GM12878 (cell line): Measurements from ENCODE around the gene DLEC1. TPM values are rescaled to one million over a fixed set of nuclear protein-coding genes. Genes with fewer than 3 reads are reported as not detected.

Source experiments
- ATAC-seq: fragments of 200-7000 bp; cut with Tn5 transposase; 3 replicates; pipeline ENCODE4 v1.9.1; 2020; ENCODE audit warnings: mild to moderate bottlenecking, moderate library complexity
- BruUV-seq: library from RNA; stranded (reverse); fragments of 400-500 nt; replicated peaks from 2 replicates; lab custom pipeline; 2021; lab: Mats Ljungman, UMichigan
- CTCF ChIA-PET: fragments of 300-600 bp; sonication (Branson Sonifier 250); formaldehyde crosslinking; extraction: SDS; loops from one replicate; lab custom pipeline; 2021; ENCODE audit warnings: inconsistent platforms; lab: Yijun Ruan, JAX
- POLR2A ChIA-PET: fragments of 350-600 bp; formaldehyde crosslinking; extraction: SDS; loops from one replicate; lab custom pipeline; 2021; ENCODE audit warnings: inconsistent platforms; lab: Charles Lee
- RAD21 ChIA-PET: fragments of 300-600 bp; sonication (Branson Sonifier 250); formaldehyde crosslinking; loops from one replicate; lab custom pipeline; 2023; ENCODE audit warnings: antibody characterized with exemption; ENCODE audit not compliant: unreplicated experiment; lab: Charles Lee
- SMC1A ChIA-PET: fragments of 300-600 bp; sonication (Branson Sonifier 250); formaldehyde crosslinking; loops from one replicate; lab custom pipeline; 2023; ENCODE audit not compliant: unreplicated experiment, uncharacterized antibody; lab: Charles Lee
- DNase-seq: peaks from one replicate; pipeline ENCODE4 v3.0.0-alpha.2; 2011; ENCODE audit warnings: low read depth, low spot score
- FAIRE-seq: peaks from 3 replicates; lab custom pipeline; 2011; peaks lifted over from hg19 to GRCh38; lab: Jason Lieb, UNC
- H2AFZ ChIP-seq: 2 replicates; pipeline ENCODE4 v1.6.0; 2011; ENCODE audit warnings: low read depth, low read length, control low read depth; ENCODE audit not compliant: control insufficient read depth
- H3K27ac ChIP-seq: 2 replicates; pipeline ENCODE4 v1.5.1; 2011; ENCODE audit warnings: control low read depth; ENCODE audit not compliant: control insufficient read depth, insufficient read depth
- H3K27me3 ChIP-seq, 2 experiments: replicated peaks in 1 of 2; 2 replicates each; pipeline versions ENCODE4 v1.6.0 to v1.6.1; 2011; ENCODE audit warnings: low read length in 1 of 2; ENCODE audit not compliant: control insufficient read depth in 2 of 2, insufficient read depth in 2 of 2
- H3K36me3 ChIP-seq, 2 experiments: 2 replicates each; pipeline ENCODE4 v1.5.1; 2011; ENCODE audit warnings: low read length in 1 of 2; ENCODE audit not compliant: control insufficient read depth in 2 of 2, insufficient read depth in 2 of 2
- H3K4me1 ChIP-seq: 2 replicates; pipeline ENCODE4 v1.6.1; 2011; ENCODE audit warnings: mild to moderate bottlenecking, low read length, moderate library complexity, mixed read lengths; ENCODE audit not compliant: control insufficient read depth, insufficient read depth
- H3K4me2 ChIP-seq: 2 replicates; pipeline ENCODE4 v1.6.0; 2011; ENCODE audit warnings: control low read depth; ENCODE audit not compliant: control insufficient read depth, insufficient read depth
- H3K4me3 ChIP-seq: fragments of 200-600 bp; sonication (generic); 2 replicates; pipeline ENCODE4 v1.5.1; 2016
- H3K79me2 ChIP-seq: 2 replicates; pipeline ENCODE4 v1.6.0; 2011; ENCODE audit warnings: low read length; ENCODE audit not compliant: control insufficient read depth, insufficient read depth
- H3K9ac ChIP-seq: 2 replicates; pipeline ENCODE4 v1.8.0; 2011; ENCODE audit warnings: low read length, control low read depth, mixed read lengths; ENCODE audit not compliant: control insufficient read depth, insufficient read depth
- H3K9me3 ChIP-seq: replicated peaks from 3 replicates; pipeline ENCODE4 v1.5.1; 2011; ENCODE audit warnings: mild to moderate bottlenecking, low read length; ENCODE audit not compliant: control insufficient read depth, insufficient read depth
- H4K20me1 ChIP-seq: 2 replicates; pipeline ENCODE4 v1.6.0; 2011; ENCODE audit not compliant: control insufficient read depth, insufficient read depth
- BCL3 ChIP-seq: IDR thresholded peaks from 2 replicates; pipeline ENCODE4 v1.6.1; 2011; ENCODE audit warnings: borderline replicate concordance, low read depth, mild to moderate bottlenecking, moderate library complexity, low read length; ENCODE audit not compliant: insufficient read depth, poor library complexity, severe bottlenecking
- BCLAF1 ChIP-seq: fragments of 450-650 bp; IDR thresholded peaks from 2 replicates; pipeline ENCODE4 v1.6.1; 2017; ENCODE audit warnings: antibody characterized with exemption, mild to moderate bottlenecking, moderate library complexity
- BRCA1 ChIP-seq: IDR thresholded peaks from 2 replicates; pipeline ENCODE4 v1.6.1; 2011; ENCODE audit warnings: low read depth, low read length, improper control_type of control experiment
- CHD1 ChIP-seq: IDR thresholded peaks from 2 replicates; pipeline ENCODE4 v1.6.1; 2012; ENCODE audit warnings: low read depth, low read length, improper control_type of control experiment
- FOXK2 ChIP-seq: fragments of 450-650 bp; IDR thresholded peaks from 2 replicates; pipeline ENCODE4 v1.6.1; 2017; ENCODE audit warnings: mild to moderate bottlenecking, moderate library complexity
- IRF3 ChIP-seq: fragments of 450-650 bp; IDR thresholded peaks from 2 replicates; pipeline ENCODE4 v1.6.1; 2014; ENCODE audit warnings: mild to moderate bottlenecking
- MAX ChIP-seq: IDR thresholded peaks from 2 replicates; pipeline ENCODE4 v1.6.1; 2012; ENCODE audit warnings: low read depth, low read length, improper control_type of control experiment
- NBN ChIP-seq: fragments of 450-650 bp; IDR thresholded peaks from 2 replicates; pipeline ENCODE4 v1.6.1; 2016
- RELA ChIP-seq: fragments of 450-650 bp; IDR thresholded peaks from 2 replicates; pipeline ENCODE4 v1.8.0; 2014; ENCODE audit warnings: borderline replicate concordance; ENCODE audit not compliant: partially characterized antibody
- ZNF207 ChIP-seq: fragments of 450-650 bp; IDR thresholded peaks from 2 replicates; pipeline ENCODE4 v1.6.1; 2014; ENCODE audit warnings: antibody characterized with exemption, mild to moderate bottlenecking, borderline replicate concordance
- ZSCAN29 ChIP-seq: fragments of 450-650 bp; IDR thresholded peaks from 2 replicates; pipeline ENCODE4 v1.6.1; 2017; ENCODE audit warnings: mild to moderate bottlenecking, moderate library complexity
- WGBS: methylation state at CpG from one replicate; pipeline ENCODE4 v1.1.6; 2016; ENCODE audit warnings: low lambda C conversion rate; ENCODE audit not compliant: insufficient replicate concordance, insufficient coverage; ENCODE audit errors: missing lambda C conversion rate; 5-methylcytosine and 5-hydroxymethylcytosine counted together
- in situ Hi-C: fragments of 300-500 bp; cut with MboI; formaldehyde crosslinking; loops from 9 replicates; pipeline ENCODE4 v1.14.3; 2018; ENCODE audit warnings: mixed read lengths
- intact Hi-C: fragments of 100-400 bp; cut with micrococcal nuclease; formaldehyde crosslinking; loops from one replicate; pipeline ENCODE4 v1.14.2; 2022; ENCODE audit not compliant: unreplicated experiment
- polyA plus RNA-seq, 11 experiments: library from polyadenylated mRNA; depleted of rRNA in 4 of 11; unstranded in 6 of 11; stranded (reverse) in 5 of 11; fragments of >200 nt; fragmentation: Nextera tagmentation in 4 of 11; fragmentation: Illumina TruSeq in 1 of 11; extraction: Ambion mirVana in 4 of 11; extraction: Trizol in 1 of 11; gene quantifications; 1 replicate in 1 of 11; 2 replicates in 10 of 11; pipeline versions ENCODE4 v1.2.1 to v1.2.3, GENCODE V29; 2011 to 2016; ENCODE audit warnings: inconsistent platforms in 2 of 11, missing spikeins in 2 of 11, low read depth in 1 of 11
- total RNA-seq, 4 experiments: library from RNA; depleted of rRNA in 3 of 4; stranded (reverse); fragments of >200 nt in 3 of 4; fragmentation: Illumina TruSeq in 1 of 4; extraction: Trizol in 1 of 4; gene quantifications; 2 replicates each; pipeline versions ENCODE4 v1.2.1 to v1.2.3, GENCODE V29; 2013 to 2021

DLEC1 gene
- total and polyA plus RNA-seq, 10 of the 15 experiments (the other 5 are each of a cell fraction or from before 2014, with no cell fraction given) = 0.03 to 0.29 (median 0.07) TPM; not detected in 3

- TF ChIP-seq IRF3 = no peak
- TF ChIP-seq RELA = no peak
- no peak for TF ChIP-seq ZNF207
- TF ChIP-seq NBN = no peak
- TF ChIP-seq BRCA1 = no peak
- no peak for TF ChIP-seq ZSCAN29
These were observed 56.0 kb downstream of the DLEC1 start (continued) for GRCh38 chr3:38094999-38095398.

GRCh38 chr3:38095669-38096483 lies 56.9 kb downstream of the DLEC1 start:
- FAIRE-seq (no peak), ATAC-seq (peak; percentile 29; the same call in 2 of the 3 replicates), DNase-seq (no peak)
- no peak for TF ChIP-seq BCLAF1
- no peak for TF ChIP-seq CHD1
- no peak for TF ChIP-seq BCL3
- no peak for TF ChIP-seq FOXK2
- TF ChIP-seq MAX = no peak
- H3K4me2 ChIP-seq = no peak overlapping the region
- no peak overlapping the region for H3K4me3 ChIP-seq
- no peaks in the 10 kb centered on the region for H3K79me2 ChIP-seq
- no peak overlapping the region for H2AFZ ChIP-seq
- H4K20me1 ChIP-seq = no peaks in the 10 kb centered on the region
- no peak overlapping the region for H3K27ac ChIP-seq
- no peaks in the 10 kb centered on the region for H3K9me3 ChIP-seq
- RAD21 ChIA-PET = no interaction called here
- in situ Hi-C loops (no loop called here), intact Hi-C loops (no loop called here)
- WGBS = 22% methylated on average over 6 of the region's 6 CpGs
- BruUV-seq = no TSS peak
- POLR2A ChIA-PET = interaction anchor here (0.6 kb wide), 1 partner anchor 193 kb away, joined by 4 read pairs; no protein-coding TSS in a partner anchor
- CTCF ChIA-PET = no interaction called here
- no peak overlapping the region for H3K9ac ChIP-seq
- SMC1A ChIA-PET = no interaction called here
- no peaks in the 10 kb centered on the region for H3K36me3 ChIP-seq
- H3K4me1 ChIP-seq = peaks cover 6% of the 10 kb centered on the region; the same call in 1 of the 2 replicates
- peaks cover 0 to 4% of the 10 kb centered on the region in 2 experiments; a peak in 3 of 4 replicates for H3K27me3 ChIP-seq
